ENCODE data around the gene CNTNAP2.
"Not testable (repeated sequence)": the region's sequence is repeated elsewhere in the genome, so short reads cannot be mapped to it uniquely, and the experiment has no call there.

Gene CNTNAP2

DNA sequence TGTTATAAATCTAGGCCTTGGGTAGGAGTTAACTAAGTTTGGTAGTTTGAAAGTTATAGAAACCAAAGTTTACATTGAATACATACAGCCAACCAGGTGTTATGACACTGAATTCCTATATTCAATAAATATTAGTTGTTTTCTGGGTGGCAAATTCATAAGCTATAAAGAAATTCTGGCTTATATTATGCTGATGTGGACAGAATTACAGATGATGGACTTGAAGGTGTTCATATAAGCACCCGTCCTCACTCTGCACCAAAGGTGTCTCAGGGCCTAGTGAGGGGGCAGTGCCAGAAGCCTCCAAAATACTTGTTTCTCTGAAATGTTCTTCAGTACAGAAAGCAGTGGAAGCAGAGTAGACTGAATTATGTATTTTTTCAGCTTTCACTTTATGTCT is 973.0 kb downstream of the CNTNAP2 start:
- ChIA-PET POLR2A (no interaction called here), CTCF (no interaction called here)
- no peak for TF ChIP-seq FOXA1 (IDR thresholded peaks at IDR 0.05)
- no peak for TF ChIP-seq HDGF (IDR thresholded peaks at IDR 0.05; ENCODE audit: borderline replicate concordance)
- no peak for TF ChIP-seq ELF4 (IDR thresholded peaks at IDR 0.05)
- TF ChIP-seq, protein P1, sequence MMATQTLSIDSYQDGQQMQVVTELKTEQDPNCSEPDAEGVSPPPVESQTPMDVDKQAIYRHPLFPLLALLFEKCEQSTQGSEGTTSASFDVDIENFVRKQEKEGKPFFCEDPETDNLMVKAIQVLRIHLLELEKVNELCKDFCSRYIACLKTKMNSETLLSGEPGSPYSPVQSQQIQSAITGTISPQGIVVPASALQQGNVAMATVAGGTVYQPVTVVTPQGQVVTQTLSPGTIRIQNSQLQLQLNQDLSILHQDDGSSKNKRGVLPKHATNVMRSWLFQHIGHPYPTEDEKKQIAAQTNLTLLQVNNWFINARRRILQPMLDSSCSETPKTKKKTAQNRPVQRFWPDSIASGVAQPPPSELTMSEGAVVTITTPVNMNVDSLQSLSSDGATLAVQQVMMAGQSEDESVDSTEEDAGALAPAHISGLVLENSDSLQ (IDR thresholded peaks at IDR 0.05) = no peak
- TF ChIP-seq SUZ12 (IDR thresholded peaks at IDR 0.05) = no peak
- TF ChIP-seq TARDBP (IDR thresholded peaks at IDR 0.05) = no peak
- DNase-seq (ENCODE audit: extremely low spot score) = no peak

DNA sequence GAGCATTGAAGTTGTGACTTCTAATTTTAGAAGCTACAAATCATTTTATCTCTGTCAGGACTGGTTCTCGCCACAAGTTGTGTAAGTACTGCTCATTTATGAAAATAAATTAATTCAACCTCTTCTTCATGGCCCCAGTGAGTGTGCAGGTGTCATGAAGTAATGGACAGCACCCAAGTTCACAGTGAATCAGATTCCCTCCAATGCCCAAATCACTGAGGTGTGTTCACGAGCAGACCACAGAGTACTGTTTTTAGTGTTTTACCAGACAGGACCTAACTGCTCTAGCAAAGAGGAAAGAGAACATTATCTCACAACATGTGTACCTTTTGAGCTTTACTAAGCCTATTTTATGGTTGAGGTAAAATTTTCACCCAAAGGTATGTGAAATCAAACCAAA is 980.0 kb downstream of the CNTNAP2 start:
- no peak for DNase-seq (ENCODE audit: extremely low spot score)
- ChIA-PET CTCF (no interaction called here), POLR2A (interaction anchor here (0.5 kb wide), 1 partner anchor 63 kb away, joined by 3 read pairs; no protein-coding TSS in a partner anchor)
- TF ChIP-seq BHLHE40 (IDR thresholded peaks at IDR 0.05; ENCODE audit: borderline replicate concordance) (no peak), CTBP1 (IDR thresholded peaks at IDR 0.05; ENCODE audit: borderline replicate concordance) (no peak), FOXK2 (IDR thresholded peaks at IDR 0.05) (no peak), ELF4 (IDR thresholded peaks at IDR 0.05) (no peak), L3MBTL2 (conservative IDR thresholded peaks at IDR 0.05) (no peak), LEF1 (IDR thresholded peaks at IDR 0.05; ENCODE audit: borderline replicate concordance) (no peak), SUZ12 (IDR thresholded peaks at IDR 0.05) (no peak), ARNT (IDR thresholded peaks at IDR 0.05) (no peak), ZNF384 (IDR thresholded peaks at IDR 0.05) (no peak), NFRKB (IDR thresholded peaks at IDR 0.05) (no peak)
- TF ChIP-seq, protein P1 (IDR thresholded peaks at IDR 0.05) = no peak

DNA sequence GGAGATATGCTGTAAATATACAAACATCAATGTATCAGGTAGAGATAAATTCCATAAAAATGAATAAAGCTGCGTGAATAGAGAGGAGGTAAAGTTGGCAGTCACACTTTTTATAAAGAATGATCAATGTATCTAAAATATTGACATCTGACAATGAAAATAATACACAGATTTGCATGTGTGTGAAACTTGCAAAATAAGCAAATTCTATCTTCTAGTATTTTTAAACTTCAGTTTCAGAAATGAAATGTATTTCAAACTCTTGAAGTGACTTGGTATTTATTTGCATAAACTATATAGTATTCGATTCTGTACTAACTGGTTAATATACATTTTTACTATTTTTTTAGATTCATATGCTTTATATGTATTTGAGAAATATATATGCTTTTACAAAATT is 986.6 kb downstream of the CNTNAP2 start:
- ChIA-PET CTCF (no interaction called here), POLR2A (no interaction called here)
- TF ChIP-seq, protein P1 (IDR thresholded peaks at IDR 0.05) = no peak
- TF ChIP-seq SP1 (IDR thresholded peaks at IDR 0.05) (no peak), L3MBTL2 (conservative IDR thresholded peaks at IDR 0.05) (no peak), CTBP1 (IDR thresholded peaks at IDR 0.05; ENCODE audit: borderline replicate concordance) (no peak), HDGF (IDR thresholded peaks at IDR 0.05; ENCODE audit: borderline replicate concordance) (no peak), LEF1 (IDR thresholded peaks at IDR 0.05; ENCODE audit: borderline replicate concordance) (no peak), ELF4 (IDR thresholded peaks at IDR 0.05) (no peak), ZNF384 (IDR thresholded peaks at IDR 0.05) (no peak)
- no peak for DNase-seq (ENCODE audit: extremely low spot score)

DNA sequence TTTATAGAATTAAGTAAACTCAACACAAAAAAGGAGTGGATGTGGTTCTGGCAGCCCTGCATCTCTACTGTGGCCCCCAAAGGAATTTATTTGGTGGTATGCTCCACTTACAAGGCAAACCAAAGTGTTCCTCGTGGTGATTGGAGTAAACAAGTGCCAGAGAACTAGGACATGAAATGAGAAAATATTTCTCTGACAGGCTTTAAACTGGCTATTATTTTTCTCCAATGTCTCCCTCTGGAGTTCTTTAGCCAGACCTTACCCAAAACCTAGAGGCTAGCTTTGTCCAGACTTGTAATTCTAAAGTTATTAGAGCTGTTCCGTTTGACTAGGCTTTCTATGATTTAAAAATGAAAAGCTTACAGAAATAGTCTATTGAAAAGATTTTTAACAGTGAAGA is 990.1 kb downstream of the CNTNAP2 start:
- CTCF ChIA-PET = no interaction called here
- DNase-seq (ENCODE audit: extremely low spot score) = no peak
- TF ChIP-seq LEF1 (IDR thresholded peaks at IDR 0.05; ENCODE audit: borderline replicate concordance) (no peak), FOXA1 (IDR thresholded peaks at IDR 0.05) (no peak), TARDBP (IDR thresholded peaks at IDR 0.05) (no peak), SP1 (IDR thresholded peaks at IDR 0.05) (no peak), FOXM1 (IDR thresholded peaks at IDR 0.05; ENCODE audit: borderline replicate concordance) (no peak), ELF4 (IDR thresholded peaks at IDR 0.05) (no peak), ZNF384 (IDR thresholded peaks at IDR 0.05) (no peak), CTBP1 (IDR thresholded peaks at IDR 0.05; ENCODE audit: borderline replicate concordance) (no peak)
- TF ChIP-seq, protein P1 (IDR thresholded peaks at IDR 0.05) = no peak
- POLR2A ChIA-PET = no interaction called here

DNA sequence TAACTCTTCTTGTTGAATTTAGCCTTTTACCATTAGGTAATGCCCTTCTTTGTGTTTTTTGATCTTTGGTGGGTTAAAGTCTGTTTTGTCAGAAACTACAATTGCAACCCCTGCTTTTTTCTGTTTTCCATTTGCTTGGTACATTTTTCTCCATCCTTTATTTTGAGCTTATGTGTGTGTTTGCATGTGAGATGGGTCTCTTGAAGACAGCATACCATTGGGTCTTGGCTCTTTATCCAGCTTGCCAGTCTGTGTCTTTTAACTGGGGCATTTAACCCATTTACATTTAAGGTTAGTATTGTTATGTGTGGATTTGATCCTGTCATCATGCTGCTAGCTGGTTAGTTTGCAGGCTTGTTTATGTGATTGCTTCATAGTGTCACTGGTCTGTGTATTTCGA is 997.9 kb downstream of the CNTNAP2 start:
- CTCF ChIA-PET; POLR2A ChIA-PET; DNase-seq (ENCODE audit: extremely low spot score): not testable (repeated sequence)

DNA sequence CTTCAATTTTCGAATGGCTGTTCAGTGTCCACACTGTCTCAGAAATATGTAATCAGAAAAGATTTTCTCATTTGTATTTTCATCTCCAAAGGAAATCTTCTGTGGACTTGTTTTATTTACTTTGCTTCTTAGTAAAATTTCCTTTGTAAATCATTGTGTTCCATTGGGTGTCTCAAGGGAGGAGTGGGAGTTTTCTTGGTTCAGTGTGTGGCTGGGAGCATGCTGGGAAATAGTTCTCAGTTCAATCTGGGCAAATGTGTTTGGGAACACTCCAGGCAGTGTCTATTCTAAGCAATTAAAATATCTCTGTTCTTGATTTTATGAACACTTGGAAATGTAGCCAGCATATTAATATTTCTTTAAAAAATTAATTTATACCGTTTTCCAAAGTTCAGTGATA is 1019.8 kb downstream of the CNTNAP2 start:
- ChIA-PET POLR2A (no interaction called here), CTCF (no interaction called here)
- TF ChIP-seq FOXK2 (IDR thresholded peaks at IDR 0.05) = no peak
- TF ChIP-seq LEF1 (IDR thresholded peaks at IDR 0.05; ENCODE audit: borderline replicate concordance) = no peak
- TF ChIP-seq HDGF (IDR thresholded peaks at IDR 0.05; ENCODE audit: borderline replicate concordance) = no peak
- TF ChIP-seq, protein P1 (IDR thresholded peaks at IDR 0.05) = no peak
- no peak for TF ChIP-seq BHLHE40 (IDR thresholded peaks at IDR 0.05; ENCODE audit: borderline replicate concordance)
- no peak for TF ChIP-seq CTBP1 (IDR thresholded peaks at IDR 0.05; ENCODE audit: borderline replicate concordance)
- TF ChIP-seq FOXM1 (IDR thresholded peaks at IDR 0.05; ENCODE audit: borderline replicate concordance) = no peak
- TF ChIP-seq ARNT (IDR thresholded peaks at IDR 0.05) = no peak
- no peak for TF ChIP-seq L3MBTL2 (conservative IDR thresholded peaks at IDR 0.05)
- TF ChIP-seq ELF4 (IDR thresholded peaks at IDR 0.05) = no peak
- no peak for TF ChIP-seq NFRKB (IDR thresholded peaks at IDR 0.05)
- no peak for TF ChIP-seq SP1 (IDR thresholded peaks at IDR 0.05)
- TF ChIP-seq TARDBP (IDR thresholded peaks at IDR 0.05) = no peak
- TF ChIP-seq FOXA1 (IDR thresholded peaks at IDR 0.05) = no peak
- no peak for TF ChIP-seq SUZ12 (IDR thresholded peaks at IDR 0.05)
- no peak for TF ChIP-seq ZNF384 (IDR thresholded peaks at IDR 0.05)
- DNase-seq (ENCODE audit: extremely low spot score) = no peak
